Breast epithelium (tissue), 4 donors: ENCODE results near the gene USP20. TPM values are rescaled to one million over a fixed set of nuclear protein-coding genes. Genes with fewer than 3 reads are reported as not detected.

Experiments used
- DNase-seq, 2 donors: peaks; one replicate each; pipeline ENCODE4 v3.0.0-alpha.2; 2019; ENCODE audit warnings: low spot score in 2 of 2
- H3K27ac ChIP-seq, 2 donors: fragments of 200-600 bp; sonication (generic) in 1 of 2; one replicate each; pipeline ENCODE4 v1.5.1; 2016 to 2019; ENCODE audit warnings: mild to moderate bottlenecking in 1 of 2
- H3K27me3 ChIP-seq, 2 donors: fragments of 200-600 bp; sonication (generic) in 1 of 2; one replicate each; pipeline versions ENCODE4 v1.5.1 to v1.6.0; 2017 to 2019; ENCODE audit warnings: control low read depth in 1 of 2, mild to moderate bottlenecking in 1 of 2
- H3K36me3 ChIP-seq: fragments of 200-600 bp; one replicate; pipeline ENCODE4 v1.5.1; 2019
- H3K4me1 ChIP-seq, 2 donors: fragments of 200-600 bp; sonication (generic); one replicate each; pipeline ENCODE4 v1.5.1; 2016 to 2019; ENCODE audit warnings: control low read depth in 1 of 2
- H3K4me3 ChIP-seq, 3 donors: fragments of 200-600 bp; sonication (generic); 1 replicate in 2 of 3; 2 replicates in 1 of 3; pipeline ENCODE4 v1.5.1; 2016 to 2019; ENCODE audit warnings: mild to moderate bottlenecking in 3 of 3, moderate library complexity in 2 of 3
- H3K9me3 ChIP-seq, 2 donors: fragments of 200-600 bp; sonication (generic) in 1 of 2; one replicate each; pipeline ENCODE4 v1.5.1; 2016 to 2019; ENCODE audit warnings: control low read depth in 1 of 2
- CTCF ChIP-seq, 3 donors: fragments of 450-650 bp; IDR thresholded peaks; one replicate each; pipeline ENCODE4 v1.5.1; 2016 to 2017; ENCODE audit warnings: antibody characterized with exemption in 3 of 3, mild to moderate bottlenecking in 3 of 3, moderate library complexity in 3 of 3
- POLR2A ChIP-seq: fragments of 450-650 bp; IDR thresholded peaks from one replicate; pipeline ENCODE4 v1.6.1; 2016; ENCODE audit warnings: antibody characterized with exemption, mild to moderate bottlenecking, moderate library complexity
- POLR2AphosphoS5 ChIP-seq, 3 donors: sonication (generic); formaldehyde crosslinking; IDR thresholded peaks; one replicate each; pipeline ENCODE4 v1.6.1; 2017; ENCODE audit warnings: antibody characterized with exemption in 3 of 3
- intact Hi-C: fragments of 100-400 bp; cut with DNase I; formaldehyde crosslinking; loops from one replicate; pipeline ENCODE4 v1.15.1; 2023; ENCODE audit warnings: low total_unique reads
- total RNA-seq, 3 donors: library from RNA; depleted of rRNA; stranded (reverse); fragments of >200 nt; gene quantifications; one replicate each; pipeline ENCODE4 v1.1.0, GENCODE V29; 2016

Gene USP20
- total RNA-seq, 3 donors from 2014 or later: 15.0 to 30.9 (median 22.3) TPM

DNA sequence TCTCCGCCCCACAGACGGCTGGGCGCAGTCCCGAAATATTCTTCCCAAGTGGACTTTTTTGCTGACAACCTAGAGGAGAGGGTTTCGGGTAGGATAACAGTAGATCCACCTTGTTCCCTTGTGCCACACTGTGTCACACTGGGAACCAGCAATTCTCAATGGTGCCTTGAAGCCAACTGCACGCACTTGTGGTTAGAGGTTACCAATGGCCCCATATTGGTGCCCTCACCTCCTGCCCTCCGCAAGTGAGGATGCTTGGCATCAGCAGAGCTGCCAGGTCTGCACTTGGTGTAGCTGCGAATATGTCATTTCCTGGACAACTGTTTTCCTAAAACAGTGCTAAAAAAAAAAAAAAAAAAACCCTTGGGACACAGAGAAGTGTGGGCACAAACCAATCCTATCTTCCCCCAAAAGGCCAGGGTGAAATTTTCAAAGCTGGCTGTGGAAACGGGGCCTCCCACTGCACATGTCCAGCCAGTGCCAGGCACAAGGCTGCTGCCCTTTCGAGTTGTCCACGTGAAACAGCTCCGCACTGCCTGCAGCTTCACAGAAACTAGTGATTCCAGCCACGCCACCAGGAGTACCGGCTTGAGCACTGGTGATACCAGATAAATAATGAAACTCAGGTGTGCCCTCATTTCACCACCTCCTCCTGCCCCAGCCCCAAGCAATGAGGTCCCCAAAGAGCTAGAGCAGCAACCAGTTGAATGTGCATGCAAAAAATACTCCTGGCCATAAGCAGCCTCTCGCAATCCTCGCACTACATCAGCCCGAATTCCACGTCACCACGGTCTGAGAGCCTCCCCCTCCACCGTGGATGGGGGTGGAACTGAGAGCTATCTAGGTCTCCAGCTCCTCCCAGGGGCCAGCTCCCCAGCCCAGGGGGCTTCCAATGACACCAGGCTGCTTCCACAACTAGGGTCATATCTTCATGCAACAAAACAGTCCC is 51.2 kb downstream of the USP20 start:
- DNase-seq: no peak
- TF ChIP-seq POLR2AphosphoS5 (IDR thresholded peaks at IDR 0.05) (no peak), CTCF (IDR thresholded peaks at IDR 0.05) (no peak), POLR2A (no peak)
- intact Hi-C loops: loop anchor here (10.0 kb wide), 1 partner anchor 158 kb away; the partner anchor contains the start of gene FNBP1
- Histone ChIP-seq H3K9me3 (no peaks in the 10 kb centered on the region), H3K4me1 (peaks cover 5 to 14% of the 10 kb centered on the region in 2 donors), H3K27me3 (no peaks in the 10 kb centered on the region), H3K27ac (peak overlapping the region; percentile 81 to 92), H3K36me3 (no peaks in the 10 kb centered on the region), H3K4me3 (peak overlapping the region; percentile 25 to 70 (median 50))

GRCh38 chr9:129887334-129888292 is 52.4 kb downstream of the USP20 start:
- Histone ChIP-seq H3K9me3 (no peaks in the 10 kb centered on the region), H3K4me3 (peak overlapping the region in 2 of 3 donors; percentile 10 to 14), H3K27ac (peak overlapping the region; percentile 26 to 44), H3K27me3 (no peaks in the 10 kb centered on the region), H3K36me3 (no peaks in the 10 kb centered on the region), H3K4me1 (peaks cover 5 to 14% of the 10 kb centered on the region in 2 donors)
- no peak for DNase-seq
- TF ChIP-seq CTCF (IDR thresholded peaks at IDR 0.05) (no peak), POLR2A (no peak), POLR2AphosphoS5 (IDR thresholded peaks at IDR 0.05) (no peak)
- intact Hi-C loops: loop anchor here (10.0 kb wide), 1 partner anchor 157 kb away; the partner anchor contains the start of gene FNBP1

DNA sequence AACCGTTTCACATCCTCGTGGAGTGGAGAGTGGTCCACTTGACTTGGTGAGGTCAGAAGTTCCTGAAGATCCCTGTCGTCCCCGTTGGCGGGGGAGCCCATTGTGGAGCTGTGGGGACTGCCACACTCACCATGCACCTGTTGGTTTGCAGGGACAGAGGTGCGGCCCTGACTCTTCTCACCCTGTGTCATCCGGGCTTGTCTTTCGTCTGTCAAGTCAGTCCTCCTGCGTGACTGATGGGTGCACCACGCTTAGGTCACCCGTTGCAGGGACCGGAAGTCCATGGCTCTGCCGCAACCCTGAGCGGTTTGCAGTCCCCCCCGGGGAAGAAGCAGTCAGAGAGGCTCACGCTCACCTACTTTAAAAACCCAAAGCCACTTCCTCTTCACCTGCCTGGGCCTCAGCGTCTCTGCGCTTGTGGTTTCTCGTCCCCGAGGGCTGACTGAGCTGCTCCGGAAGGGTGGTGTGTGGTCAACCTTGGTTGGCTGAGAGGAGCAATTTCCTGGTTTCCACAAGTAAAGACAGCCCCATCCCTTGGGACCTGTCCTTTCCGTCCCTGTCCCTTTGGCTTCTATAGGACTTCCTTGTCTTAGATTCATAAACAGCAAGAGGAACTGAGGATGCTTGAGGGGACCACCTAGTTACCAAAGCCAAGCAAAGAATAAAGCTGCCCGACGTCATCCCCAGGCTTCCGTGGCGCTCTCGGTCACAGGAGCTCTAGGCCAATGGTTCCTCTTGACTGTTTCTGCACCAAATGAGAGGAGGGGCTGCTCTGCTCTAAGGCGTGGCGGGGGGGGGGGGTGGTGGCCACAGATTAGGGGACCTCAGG is 53.2 kb downstream of the USP20 start:
- peak in 1 of 2 donors; percentile 37 for DNase-seq
- Histone ChIP-seq H3K27me3 (no peaks in the 10 kb centered on the region), H3K27ac (peak overlapping the region; percentile 2 to 44), H3K4me1 (peaks cover 5 to 14% of the 10 kb centered on the region in 2 donors), H3K4me3 (peak overlapping the region in 2 of 3 donors; percentile 10 to 14), H3K9me3 (no peaks in the 10 kb centered on the region), H3K36me3 (no peaks in the 10 kb centered on the region)
- TF ChIP-seq CTCF (IDR thresholded peaks at IDR 0.05) (no peak), POLR2A (no peak), POLR2AphosphoS5 (IDR thresholded peaks at IDR 0.05) (no peak)
- intact Hi-C loops: loop anchor here (10.0 kb wide), 1 partner anchor 156 kb away; the partner anchor contains the start of gene FNBP1

GRCh38 chr9:129889122-129889940 is 54.1 kb downstream of the USP20 start:
- Histone ChIP-seq H3K4me3 (no peak overlapping the region), H3K27ac (peak overlapping the region; percentile 2 to 44), H3K9me3 (no peaks in the 10 kb centered on the region), H3K4me1 (peaks cover 0 to 8% of the 10 kb centered on the region in 2 donors), H3K36me3 (no peaks in the 10 kb centered on the region), H3K27me3 (no peaks in the 10 kb centered on the region)
- intact Hi-C loops: loop anchor here (10.0 kb wide), 1 partner anchor 155 kb away; the partner anchor contains the start of gene FNBP1
- DNase-seq: no peak
- TF ChIP-seq CTCF (IDR thresholded peaks at IDR 0.05) (no peak), POLR2AphosphoS5 (IDR thresholded peaks at IDR 0.05) (no peak), POLR2A (no peak)
